Measurements from ENCODE around the gene ALDH16A1.

Gene ALDH16A1

GRCh38 chr19:49425178-49425577, 27.8 kb upstream of the ALDH16A1 start, which contains the start of gene GFY:
GFY (plus strand) TSS chr19:49425388; CDS start chr19:49426431, 1,043 bp downstream.
- no peak for DNase-seq

GRCh38 chr19:49425922-49426592, 27.0 kb upstream of the ALDH16A1 start:
- peak; percentile 33 for DNase-seq

- no peak for DNase-seq
Observed at GRCh38 chr19:49427339-49427738, 25.7 kb upstream of the ALDH16A1 start.

- peak; percentile 8 for DNase-seq
Observed at GRCh38 chr19:49427855-49428546, 25.0 kb upstream of the ALDH16A1 start.

GRCh38 chr19:49428547-49429451, 24.2 kb upstream of the ALDH16A1 start:
- no peak for DNase-seq

- no peak for DNase-seq
Observed at GRCh38 chr19:49430172-49430677, 22.8 kb upstream of the ALDH16A1 start.

- DNase-seq: no peak
Observed at GRCh38 chr19:49430678-49431329, 22.2 kb upstream of the ALDH16A1 start.

GRCh38 chr19:49431330-49431749, 21.7 kb upstream of the ALDH16A1 start:
- DNase-seq: no peak

- no peak for DNase-seq
Observed at GRCh38 chr19:49432141-49433073, 20.6 kb upstream of the ALDH16A1 start.

GRCh38 chr19:49433240-49433901, 19.7 kb upstream of the ALDH16A1 start:
- no peak for DNase-seq

GRCh38 chr19:49434907-49435583, 18.0 kb upstream of the ALDH16A1 start:
- no peak for DNase-seq

- DNase-seq: no peak
Observed at GRCh38 chr19:49435670-49436069, 17.4 kb upstream of the ALDH16A1 start.

GRCh38 chr19:49436381-49437017, 16.5 kb upstream of the ALDH16A1 start:
- no peak for DNase-seq

GRCh38 chr19:49437231-49437630, 15.8 kb upstream of the ALDH16A1 start:
- no peak for DNase-seq

GRCh38 chr19:49438261-49438660, 14.8 kb upstream of the ALDH16A1 start:
- DNase-seq: no peak

GRCh38 chr19:49439836-49440235, 13.2 kb upstream of the ALDH16A1 start:
- DNase-seq: no peak

- DNase-seq: no peak
Observed at GRCh38 chr19:49440439-49441209, 12.4 kb upstream of the ALDH16A1 start.

GRCh38 chr19:49441210-49441959, 11.6 kb upstream of the ALDH16A1 start, which contains the start of gene SLC17A7:
SLC17A7 (minus strand) TSS chr19:49441527; CDS start chr19:49441379, 148 bp downstream.
- DNase-seq: no peak

Data from NCI-H2029 treated with DMSO at 0.1 percent for 48 hours (cell line).